SU-DHL-6 (cell line): ENCODE results near the gene LSR.

Source experiments
- H2AFZ ChIP-seq: fragments of 200-600 bp; sonication (generic); 2 replicates; pipeline ENCODE4 v1.6.1; 2014; ENCODE audit warnings: low read depth, mild to moderate bottlenecking, moderate library complexity, mixed read lengths, antibody characterized with exemption, low read length; ENCODE audit not compliant: severe bottlenecking
- H3F3A ChIP-seq: fragments of 200-600 bp; shearing (Covaris generic); 2 replicates; pipeline ENCODE4 v1.6.0; 2016; ENCODE audit warnings: antibody characterized with exemption, mild to moderate bottlenecking; ENCODE audit not compliant: insufficient read depth
- H3K27ac ChIP-seq: fragments of 200-600 bp; sonication (generic); 2 replicates; pipeline ENCODE4 v1.5.1; 2016; ENCODE audit warnings: low read depth, mild to moderate bottlenecking, low read length, moderate library complexity, mixed read lengths
- H3K27me3 ChIP-seq: fragments of 200-600 bp; sonication (generic), shearing (Covaris generic); 2 replicates; pipeline ENCODE4 v1.6.0; 2014; ENCODE audit warnings: mild to moderate bottlenecking, low read length
- H3K36me3 ChIP-seq: fragments of 200-600 bp; sonication (generic); 2 replicates; pipeline ENCODE4 v1.6.1; 2014; ENCODE audit warnings: mild to moderate bottlenecking, low read length, mixed read lengths
- H3K4me2 ChIP-seq: fragments of 300-600, 200-600 bp; shearing (Covaris generic), sonication (generic); 2 replicates; pipeline ENCODE4 v1.6.0; 2014; ENCODE audit warnings: low read length, low read depth, mild to moderate bottlenecking; ENCODE audit not compliant: poor library complexity, severe bottlenecking
- H3K4me3 ChIP-seq: fragments of 200-600 bp; sonication (generic); 2 replicates; pipeline ENCODE4 v1.5.1; 2014; ENCODE audit warnings: antibody characterized with exemption, low read length, mild to moderate bottlenecking, mixed read lengths; ENCODE audit not compliant: insufficient read depth, poor library complexity, severe bottlenecking
- H3K79me2 ChIP-seq: fragments of 200-600 bp; sonication (generic); 2 replicates; pipeline ENCODE4 v1.6.1; 2014; ENCODE audit warnings: mild to moderate bottlenecking, low read length, moderate library complexity; ENCODE audit not compliant: insufficient read depth
- H3K9ac ChIP-seq: fragments of 200-600 bp; sonication (generic); 2 replicates; pipeline ENCODE4 v1.7.0; 2014; ENCODE audit warnings: mild to moderate bottlenecking, low read length
- H3K9me2 ChIP-seq: fragments of 200-600 bp; sonication (generic); replicated peaks from 2 replicates; pipeline ENCODE4 v1.6.1; 2014; ENCODE audit warnings: low read length; ENCODE audit not compliant: insufficient read depth
- H3K9me3 ChIP-seq: fragments of 200-600 bp; sonication (generic); 2 replicates; pipeline ENCODE4 v1.6.1; 2014; ENCODE audit warnings: low read length, mixed read lengths; ENCODE audit not compliant: insufficient read depth
- H4K20me1 ChIP-seq: fragments of 200-600 bp; sonication (generic); 2 replicates; pipeline ENCODE4 v1.6.1; 2014; ENCODE audit warnings: low read depth, mild to moderate bottlenecking, antibody characterized with exemption, low read length, moderate library complexity, mixed read lengths
- EZH2phosphoT487 ChIP-seq: fragments of 200-600 bp; sonication (generic), shearing (Covaris generic); conservative IDR thresholded peaks from 2 replicates; pipeline ENCODE4 v1.6.1; 2018; ENCODE audit warnings: mild to moderate bottlenecking, antibody characterized with exemption, low read length, moderate library complexity, mixed read lengths
- TF ChIP-seq, protein P1 (sequence below): fragments of 200-600 bp; sonication (generic); IDR thresholded peaks from one replicate; pipeline ENCODE4 v1.5.1; 2017; ENCODE audit warnings: antibody characterized with exemption, mild to moderate bottlenecking, low read length, moderate library complexity; ENCODE audit not compliant: insufficient read depth, poor library complexity, severe bottlenecking

Gene LSR

DNA sequence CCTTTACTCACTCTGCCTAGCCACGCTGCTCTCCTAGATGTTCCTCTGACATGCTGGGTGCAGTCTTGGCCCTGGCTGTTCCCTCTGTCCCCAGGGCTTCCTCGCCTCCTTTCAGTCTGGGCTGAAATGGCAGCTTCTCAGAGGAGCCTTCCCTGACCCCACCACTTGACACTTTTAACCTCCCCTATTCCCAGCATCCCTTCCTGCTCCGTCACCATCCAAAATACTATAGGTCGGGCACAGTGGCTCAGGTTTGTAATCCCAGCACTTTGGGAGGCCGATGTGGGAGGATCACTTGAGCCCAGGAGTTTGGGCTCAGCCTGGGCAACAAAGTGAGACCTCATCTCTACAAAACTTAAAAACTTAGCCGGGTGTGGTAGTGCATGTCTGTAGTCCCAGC, 22.9 kb upstream of the LSR start:
- H3K27me3 ChIP-seq = no peaks in the 10 kb centered on the region
- no peak overlapping the region for H3K9ac ChIP-seq
- no peaks in the 10 kb centered on the region for H3K9me3 ChIP-seq
- H3K27ac ChIP-seq = no peak overlapping the region
- no peaks in the 10 kb centered on the region for H3K9me2 ChIP-seq
- H3K4me3 ChIP-seq = no peak overlapping the region
- H2AFZ ChIP-seq = no peak overlapping the region
- H3K36me3 ChIP-seq = no peaks in the 10 kb centered on the region
- H4K20me1 ChIP-seq = no peaks in the 10 kb centered on the region
- H3K79me2 ChIP-seq = no peaks in the 10 kb centered on the region
- TF ChIP-seq, protein P1, sequence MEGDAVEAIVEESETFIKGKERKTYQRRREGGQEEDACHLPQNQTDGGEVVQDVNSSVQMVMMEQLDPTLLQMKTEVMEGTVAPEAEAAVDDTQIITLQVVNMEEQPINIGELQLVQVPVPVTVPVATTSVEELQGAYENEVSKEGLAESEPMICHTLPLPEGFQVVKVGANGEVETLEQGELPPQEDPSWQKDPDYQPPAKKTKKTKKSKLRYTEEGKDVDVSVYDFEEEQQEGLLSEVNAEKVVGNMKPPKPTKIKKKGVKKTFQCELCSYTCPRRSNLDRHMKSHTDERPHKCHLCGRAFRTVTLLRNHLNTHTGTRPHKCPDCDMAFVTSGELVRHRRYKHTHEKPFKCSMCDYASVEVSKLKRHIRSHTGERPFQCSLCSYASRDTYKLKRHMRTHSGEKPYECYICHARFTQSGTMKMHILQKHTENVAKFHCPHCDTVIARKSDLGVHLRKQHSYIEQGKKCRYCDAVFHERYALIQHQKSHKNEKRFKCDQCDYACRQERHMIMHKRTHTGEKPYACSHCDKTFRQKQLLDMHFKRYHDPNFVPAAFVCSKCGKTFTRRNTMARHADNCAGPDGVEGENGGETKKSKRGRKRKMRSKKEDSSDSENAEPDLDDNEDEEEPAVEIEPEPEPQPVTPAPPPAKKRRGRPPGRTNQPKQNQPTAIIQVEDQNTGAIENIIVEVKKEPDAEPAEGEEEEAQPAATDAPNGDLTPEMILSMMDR = no peak
- no peak for TF ChIP-seq EZH2phosphoT487
- no peaks in the 10 kb centered on the region for H3F3A ChIP-seq
- H3K4me2 ChIP-seq = no peak overlapping the region

DNA sequence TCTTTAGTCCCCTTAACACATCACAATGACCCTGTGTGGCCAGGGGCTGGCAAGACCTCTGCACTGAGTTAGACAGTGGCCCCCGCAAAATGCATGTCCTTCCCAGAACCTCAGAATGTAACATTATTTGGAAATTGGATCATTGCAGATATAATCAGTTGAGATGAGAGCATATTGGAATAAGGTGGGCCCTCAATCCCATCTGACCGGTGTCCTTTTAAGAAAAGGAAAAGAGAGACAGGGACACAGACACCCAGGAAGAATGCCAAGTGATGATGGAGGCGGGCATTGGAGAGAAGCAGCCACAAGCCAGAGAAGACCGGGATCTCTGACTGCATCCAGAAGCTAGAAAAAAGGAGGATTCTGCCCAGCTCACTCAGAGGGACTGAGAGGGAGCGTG, 22.1 kb upstream of the LSR start:
- H3K27ac ChIP-seq = no peak overlapping the region
- H3K36me3 ChIP-seq = no peaks in the 10 kb centered on the region
- H2AFZ ChIP-seq = no peak overlapping the region
- H3K4me3 ChIP-seq = no peak overlapping the region
- no peak for TF ChIP-seq EZH2phosphoT487
- TF ChIP-seq, protein P1 = no peak
- H4K20me1 ChIP-seq = no peaks in the 10 kb centered on the region
- H3K9ac ChIP-seq = no peak overlapping the region
- H3K9me2 ChIP-seq = no peaks in the 10 kb centered on the region
- no peak overlapping the region for H3K4me2 ChIP-seq
- H3K79me2 ChIP-seq = no peaks in the 10 kb centered on the region
- H3K9me3 ChIP-seq = no peaks in the 10 kb centered on the region
- H3F3A ChIP-seq = no peaks in the 10 kb centered on the region
- no peaks in the 10 kb centered on the region for H3K27me3 ChIP-seq

- no peak within 1 kb of the TSS for H3K27ac ChIP-seq
- no peak within 1 kb of the TSS for H3K9ac ChIP-seq
- no peaks in the 10 kb centered on the region for H3K27me3 ChIP-seq
- H3F3A ChIP-seq = no peaks in the 10 kb centered on the region
- H3K9me3 ChIP-seq = no peaks in the 10 kb centered on the region
- H3K4me3 ChIP-seq = no peak within 1 kb of the TSS
- no peaks in the 10 kb centered on the region for H3K36me3 ChIP-seq
- H3K4me2 ChIP-seq = no peak within 1 kb of the TSS
- H4K20me1 ChIP-seq = no peaks in the 10 kb centered on the region
- H3K79me2 ChIP-seq = no peaks in the 10 kb centered on the region
- TF ChIP-seq EZH2phosphoT487 = no peak
- TF ChIP-seq, protein P1 = no peak
- H2AFZ ChIP-seq = no peak within 1 kb of the TSS
- no peaks in the 10 kb centered on the region for H3K9me2 ChIP-seq
Observed at GRCh38 chr19:35228177-35228930, 20.4 kb upstream of the LSR start, which contains the start of gene FAM187B. Gene FAM187B, minus strand, starts transcription at chr19:35228739. Its CDS starts 59 bp downstream, at chr19:35228680.
